ENCODE results near the gene FBXO7. TPM values are rescaled to one million over a fixed set of nuclear protein-coding genes. Genes with fewer than 3 reads are reported as not detected.
"Not testable (repeated sequence)": the region's sequence is repeated elsewhere in the genome, so short reads cannot be mapped to it uniquely, and the experiment has no call there.

Gene FBXO7
- total RNA-seq, result 57.7 TPM

- peak; percentile 90 for DNase-seq
Measured at GRCh38 chr22:32474635-32475467, at the start of gene FBXO7. TSS of gene FBXO7 (plus strand) at chr22:32474811. CDS start at chr22:32475003, 192 bp downstream.

GRCh38 chr22:32426881-32427280, 47.7 kb upstream of the FBXO7 start:
- no peak for DNase-seq

- no peak for DNase-seq
Measured at GRCh38 chr22:32430352-32430751, 44.3 kb upstream of the FBXO7 start.

GRCh38 chr22:32444068-32444467, 30.5 kb upstream of the FBXO7 start:
- DNase-seq, result no peak

- no peak for DNase-seq
Measured at GRCh38 chr22:32446321-32446720, 28.3 kb upstream of the FBXO7 start.

- no peak for DNase-seq
Measured at GRCh38 chr22:32448980-32449379, 25.6 kb upstream of the FBXO7 start.

- no peak for DNase-seq
Measured at GRCh38 chr22:32457031-32457430, 17.6 kb upstream of the FBXO7 start.

GRCh38 chr22:32462452-32462851, 12.2 kb upstream of the FBXO7 start:
- no peak for DNase-seq

GRCh38 chr22:32465661-32466060, 8.9 kb upstream of the FBXO7 start:
- no peak for DNase-seq

- no peak for DNase-seq
Measured at GRCh38 chr22:32466496-32466895, 8.1 kb upstream of the FBXO7 start.

- peak; percentile 70 for DNase-seq
Measured at GRCh38 chr22:32469799-32470212, 4.8 kb upstream of the FBXO7 start.

GRCh38 chr22:32473388-32473952, 1.1 kb upstream of the FBXO7 start:
- peak; percentile 18 for DNase-seq

- peak; percentile 50 for DNase-seq
Measured at GRCh38 chr22:32475468-32476010, 928 bp downstream of the FBXO7 start.

GRCh38 chr22:32476281-32477195, 1.9 kb downstream of the FBXO7 start:
- DNase-seq, result no peak

- DNase-seq, result no peak
Measured at GRCh38 chr22:32477596-32477995, 3.0 kb downstream of the FBXO7 start.

- DNase-seq, result not testable (repeated sequence)
Measured at GRCh38 chr22:32478552-32478951, 3.9 kb downstream of the FBXO7 start.

GRCh38 chr22:32478994-32479393, 4.4 kb downstream of the FBXO7 start:
- DNase-seq, result no peak

GRCh38 chr22:32480238-32480637, 5.6 kb downstream of the FBXO7 start:
- DNase-seq, result no peak

GRCh38 chr22:32482708-32483107, 8.1 kb downstream of the FBXO7 start:
- no peak for DNase-seq

GRCh38 chr22:32486656-32487390, 12.2 kb downstream of the FBXO7 start:
- DNase-seq, result no peak

- no peak for DNase-seq
Measured at GRCh38 chr22:32487461-32487860, 12.8 kb downstream of the FBXO7 start.

- no peak for DNase-seq
Measured at GRCh38 chr22:32489377-32489776, 14.8 kb downstream of the FBXO7 start.
